ENCODE data around the gene RAET1E. TPM values are rescaled to one million over a fixed set of nuclear protein-coding genes. Genes with fewer than 3 reads are reported as not detected.

Gene RAET1E
- total and polyA plus RNA-seq, 9 of the 15 experiments (the other 6 are each of a cell fraction or from before 2014, with no cell fraction given) = not detected

DNA sequence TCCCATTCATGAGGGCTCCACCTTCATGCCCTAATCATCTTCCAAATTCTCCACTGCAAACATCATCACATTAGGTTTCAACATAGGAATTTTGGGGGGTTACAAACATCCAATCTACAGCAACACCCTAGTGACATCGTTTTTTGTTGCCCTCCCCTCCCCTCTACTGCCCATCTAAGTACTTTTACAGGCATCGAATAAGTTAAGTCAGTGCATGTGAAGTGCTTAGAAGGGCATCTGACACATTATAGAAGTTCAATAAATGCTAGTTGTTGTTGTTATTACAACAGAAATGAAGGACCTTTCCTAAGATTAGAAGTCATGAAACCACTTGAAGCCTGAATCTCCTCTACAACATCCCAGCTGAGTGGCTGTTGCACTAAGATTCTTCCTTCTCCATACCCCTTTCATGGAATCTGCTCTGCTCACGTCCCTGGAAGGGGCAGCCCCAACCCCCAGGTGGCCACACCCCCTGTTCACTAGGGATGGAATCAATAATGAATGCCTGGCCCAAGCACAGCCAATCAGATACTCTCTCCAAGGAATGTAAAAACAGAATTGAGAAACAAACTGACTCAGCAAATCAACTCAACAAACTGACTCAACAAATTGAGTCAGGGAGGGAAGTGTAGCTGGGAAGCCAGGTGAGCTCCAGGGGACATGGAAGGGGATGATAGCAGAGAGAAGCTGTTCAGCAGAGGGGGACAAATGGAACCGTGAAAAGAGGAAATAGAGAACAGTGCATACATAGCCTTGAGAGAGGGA, 29.9 kb downstream of the RAET1E start (continued):
- TF ChIP-seq, protein P1, sequence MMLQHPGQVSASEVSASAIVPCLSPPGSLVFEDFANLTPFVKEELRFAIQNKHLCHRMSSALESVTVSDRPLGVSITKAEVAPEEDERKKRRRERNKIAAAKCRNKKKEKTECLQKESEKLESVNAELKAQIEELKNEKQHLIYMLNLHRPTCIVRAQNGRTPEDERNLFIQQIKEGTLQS (IDR thresholded peaks at IDR 0.05) = peak; percentile 41; the same call in 1 of the 2 replicates
- TF ChIP-seq, protein P1 (CRISPR knock-in tag; conservative IDR thresholded peaks at IDR 0.05) = no peak
- TF ChIP-seq ELF4 (CRISPR knock-in tag; IDR thresholded peaks at IDR 0.05) (no peak), SNRNP70 (optimal IDR thresholded peaks at IDR 0.05; ENCODE audit: low read depth, low read length) (no peak), TCF3 (CRISPR knock-in tag; IDR thresholded peaks at IDR 0.05) (peak; percentile 59), NFATC3 (IDR thresholded peaks at IDR 0.05) (no peak), EP300 (IDR thresholded peaks at IDR 0.05; ENCODE audit: low read length) (peak; percentile 34; the same call in 1 of the 2 replicates), SMAD3 (CRISPR knock-in tag; conservative IDR thresholded peaks at IDR 0.05) (no peak), HMG20B (CRISPR knock-in tag; IDR thresholded peaks at IDR 0.05) (no peak), ZNF24 (IDR thresholded peaks at IDR 0.05) (no peak; the same call in 1 of the 2 replicates)
- TF ChIP-seq, protein P2, sequence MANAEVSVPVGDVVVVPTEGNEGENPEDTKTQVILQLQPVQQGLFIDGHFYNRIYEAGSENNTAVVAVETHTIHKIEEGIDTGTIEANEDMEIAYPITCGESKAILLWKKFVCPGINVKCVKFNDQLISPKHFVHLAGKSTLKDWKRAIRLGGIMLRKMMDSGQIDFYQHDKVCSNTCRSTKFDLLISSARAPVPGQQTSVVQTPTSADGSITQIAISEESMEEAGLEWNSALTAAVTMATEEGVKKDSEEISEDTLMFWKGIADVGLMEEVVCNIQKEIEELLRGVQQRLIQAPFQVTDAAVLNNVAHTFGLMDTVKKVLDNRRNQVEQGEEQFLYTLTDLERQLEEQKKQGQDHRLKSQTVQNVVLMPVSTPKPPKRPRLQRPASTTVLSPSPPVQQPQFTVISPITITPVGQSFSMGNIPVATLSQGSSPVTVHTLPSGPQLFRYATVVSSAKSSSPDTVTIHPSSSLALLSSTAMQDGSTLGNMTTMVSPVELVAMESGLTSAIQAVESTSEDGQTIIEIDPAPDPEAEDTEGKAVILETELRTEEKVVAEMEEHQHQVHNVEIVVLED (CRISPR knock-in tag; IDR thresholded peaks at IDR 0.05) = no peak
- TF ChIP-seq, protein P3, sequence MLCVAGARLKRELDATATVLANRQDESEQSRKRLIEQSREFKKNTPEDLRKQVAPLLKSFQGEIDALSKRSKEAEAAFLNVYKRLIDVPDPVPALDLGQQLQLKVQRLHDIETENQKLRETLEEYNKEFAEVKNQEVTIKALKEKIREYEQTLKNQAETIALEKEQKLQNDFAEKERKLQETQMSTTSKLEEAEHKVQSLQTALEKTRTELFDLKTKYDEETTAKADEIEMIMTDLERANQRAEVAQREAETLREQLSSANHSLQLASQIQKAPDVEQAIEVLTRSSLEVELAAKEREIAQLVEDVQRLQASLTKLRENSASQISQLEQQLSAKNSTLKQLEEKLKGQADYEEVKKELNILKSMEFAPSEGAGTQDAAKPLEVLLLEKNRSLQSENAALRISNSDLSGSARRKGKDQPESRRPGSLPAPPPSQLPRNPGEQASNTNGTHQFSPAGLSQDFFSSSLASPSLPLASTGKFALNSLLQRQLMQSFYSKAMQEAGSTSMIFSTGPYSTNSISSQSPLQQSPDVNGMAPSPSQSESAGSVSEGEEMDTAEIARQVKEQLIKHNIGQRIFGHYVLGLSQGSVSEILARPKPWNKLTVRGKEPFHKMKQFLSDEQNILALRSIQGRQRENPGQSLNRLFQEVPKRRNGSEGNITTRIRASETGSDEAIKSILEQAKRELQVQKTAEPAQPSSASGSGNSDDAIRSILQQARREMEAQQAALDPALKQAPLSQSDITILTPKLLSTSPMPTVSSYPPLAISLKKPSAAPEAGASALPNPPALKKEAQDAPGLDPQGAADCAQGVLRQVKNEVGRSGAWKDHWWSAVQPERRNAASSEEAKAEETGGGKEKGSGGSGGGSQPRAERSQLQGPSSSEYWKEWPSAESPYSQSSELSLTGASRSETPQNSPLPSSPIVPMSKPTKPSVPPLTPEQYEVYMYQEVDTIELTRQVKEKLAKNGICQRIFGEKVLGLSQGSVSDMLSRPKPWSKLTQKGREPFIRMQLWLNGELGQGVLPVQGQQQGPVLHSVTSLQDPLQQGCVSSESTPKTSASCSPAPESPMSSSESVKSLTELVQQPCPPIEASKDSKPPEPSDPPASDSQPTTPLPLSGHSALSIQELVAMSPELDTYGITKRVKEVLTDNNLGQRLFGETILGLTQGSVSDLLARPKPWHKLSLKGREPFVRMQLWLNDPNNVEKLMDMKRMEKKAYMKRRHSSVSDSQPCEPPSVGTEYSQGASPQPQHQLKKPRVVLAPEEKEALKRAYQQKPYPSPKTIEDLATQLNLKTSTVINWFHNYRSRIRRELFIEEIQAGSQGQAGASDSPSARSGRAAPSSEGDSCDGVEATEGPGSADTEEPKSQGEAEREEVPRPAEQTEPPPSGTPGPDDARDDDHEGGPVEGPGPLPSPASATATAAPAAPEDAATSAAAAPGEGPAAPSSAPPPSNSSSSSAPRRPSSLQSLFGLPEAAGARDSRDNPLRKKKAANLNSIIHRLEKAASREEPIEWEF (CRISPR knock-in tag; IDR thresholded peaks at IDR 0.05) = no peak

Measured in K562 (cell line).